Measurements from ENCODE around the gene NFYA. TPM values are rescaled to one million over a fixed set of nuclear protein-coding genes. Genes with fewer than 3 reads are reported as not detected.
A peak's percentile ranks its signal among the peaks of the same experiment; 100 is the strongest.

The NFYA gene
- total RNA-seq (2021): 41.4 and 43.0 TPM in 2 replicates
- long read RNA-seq, transcript NFYA-202 (9 exons, 1,660 nt): major isoform, 47 of 115 reads
- long read RNA-seq, partial matches to known transcripts: 40 of 115 reads
- long read RNA-seq, other reads (novel, unspliced or antisense): 25 of 115 reads

GRCh38 chr6:41072836-41073202, at the start of gene NFYA:
TSS of gene NFYA (plus strand) at chr6:41072974. CDS start at chr6:41079090, 6,116 bp downstream.
- Histone ChIP-seq H3K14ac (ENCODE audit: insufficient read depth, low read length) (peak within 1 kb of the TSS; percentile 89), H3K79me2 (ENCODE audit: insufficient read depth, low read length) (peaks cover 36% of the 10 kb centered on the region), H3K4me1 (ENCODE audit: insufficient read depth, low read length) (no peaks in the 10 kb centered on the region), H3K4me2 (ENCODE audit: insufficient read depth, insufficient read length, low read length) (peak within 1 kb of the TSS; percentile 100), H2BK120ac (ENCODE audit: low read depth, low read length, poor library complexity, severe bottlenecking) (no peak within 1 kb of the TSS), H2AK5ac (ENCODE audit: insufficient read length, low read length) (no peak within 1 kb of the TSS), H2BK15ac (ENCODE audit: low read depth, low read length) (no peak within 1 kb of the TSS), H4K5ac (ENCODE audit: insufficient read length, low read depth, low read length) (peak within 1 kb of the TSS; percentile 45), H3K9ac (ENCODE audit: extremely low read depth, insufficient read length, low read length) (peak within 1 kb of the TSS; percentile 91), H3K9me3 (ENCODE audit: control insufficient read depth, low read depth, low read length) (no peaks in the 10 kb centered on the region), H2AFZ (ENCODE audit: low read length) (no peak within 1 kb of the TSS), H3K4ac (ENCODE audit: low read depth, low read length) (no peak within 1 kb of the TSS; the same call in 1 of the 2 replicates), H4K91ac (ENCODE audit: insufficient read length, low read depth, low read length) (no peak within 1 kb of the TSS), H4K8ac (replicated peaks; ENCODE audit: insufficient read length, low read depth, low read length) (no peak within 1 kb of the TSS), H2BK20ac (ENCODE audit: low read depth, low read length, poor library complexity, severe bottlenecking) (no peak within 1 kb of the TSS), H3K27ac (ENCODE audit: insufficient read length, low read depth, low read length) (peak within 1 kb of the TSS; percentile 88), H4K20me1 (ENCODE audit: control insufficient read depth, insufficient read depth, insufficient read length) (no peaks in the 10 kb centered on the region), H3K23me2 (ENCODE audit: insufficient read length, low read depth, low read length, poor library complexity, severe bottlenecking) (peaks cover 9% of the 10 kb centered on the region), H2BK12ac (ENCODE audit: insufficient read length, low read depth, low read length) (no peak within 1 kb of the TSS), H3K79me1 (ENCODE audit: insufficient read depth, low read depth, low read length, poor library complexity, severe bottlenecking) (no peaks in the 10 kb centered on the region), H2BK5ac (ENCODE audit: insufficient read length, low read length) (no peak within 1 kb of the TSS), H3K18ac (ENCODE audit: insufficient read length, low read depth, low read length) (peak within 1 kb of the TSS; percentile 91), H3T11ph (ENCODE audit: low read length) (no peak within 1 kb of the TSS), H3K23ac (ENCODE audit: insufficient read length, low read depth, low read length) (no peak within 1 kb of the TSS), H3K27me3 (ENCODE audit: insufficient read depth, low read length) (no peaks in the 10 kb centered on the region), H3K56ac (ENCODE audit: insufficient read length, low read depth, low read length) (no peak within 1 kb of the TSS)
- Mint-ChIP-seq H3K4me3 (peak within 1 kb of the TSS; percentile 91 to 92), H3K27me3 (ENCODE audit: low read depth) (no peaks in the 10 kb centered on the region), H3K36me3 (ENCODE audit: insufficient read depth in 1 of 3, low read depth in 3 of 3) (peaks cover 0 to 35% (median 24%) of the 10 kb centered on the region in 3 experiments; a peak in 5 of 7 replicates), H3K4me1 (peaks cover 38 to 40% of the 10 kb centered on the region in 2 experiments), H3K9me3 (no peaks in the 10 kb centered on the region; a peak in 1 of 5 replicates), H3K27ac (peak within 1 kb of the TSS; percentile 97 to 99 (median 97))
- no peak for TF ChIP-seq CTCF (conservative IDR thresholded peaks at IDR 0.05)
- no CpG with 5 or more reads among the region's 37 CpGs for WGBS (ENCODE audit: extremely low coverage, insufficient read length, low lambda C conversion rate)
- DNase-seq: peak; percentile 99

All from H9 (cell line).